Activated T-helper 9 cell treated with anti-CD3 and anti-CD28 coated beads, Interleukin-2, amount 50 U/mL, for 16 hours (primary cell): ENCODE results near the gene NOTCH2.

Experiments used
- DNase-seq: peaks from one replicate; pipeline ENCODE4 v3.0.0-alpha.2; 2020; ENCODE audit warnings: low read depth

NOTCH2 gene

DNA sequence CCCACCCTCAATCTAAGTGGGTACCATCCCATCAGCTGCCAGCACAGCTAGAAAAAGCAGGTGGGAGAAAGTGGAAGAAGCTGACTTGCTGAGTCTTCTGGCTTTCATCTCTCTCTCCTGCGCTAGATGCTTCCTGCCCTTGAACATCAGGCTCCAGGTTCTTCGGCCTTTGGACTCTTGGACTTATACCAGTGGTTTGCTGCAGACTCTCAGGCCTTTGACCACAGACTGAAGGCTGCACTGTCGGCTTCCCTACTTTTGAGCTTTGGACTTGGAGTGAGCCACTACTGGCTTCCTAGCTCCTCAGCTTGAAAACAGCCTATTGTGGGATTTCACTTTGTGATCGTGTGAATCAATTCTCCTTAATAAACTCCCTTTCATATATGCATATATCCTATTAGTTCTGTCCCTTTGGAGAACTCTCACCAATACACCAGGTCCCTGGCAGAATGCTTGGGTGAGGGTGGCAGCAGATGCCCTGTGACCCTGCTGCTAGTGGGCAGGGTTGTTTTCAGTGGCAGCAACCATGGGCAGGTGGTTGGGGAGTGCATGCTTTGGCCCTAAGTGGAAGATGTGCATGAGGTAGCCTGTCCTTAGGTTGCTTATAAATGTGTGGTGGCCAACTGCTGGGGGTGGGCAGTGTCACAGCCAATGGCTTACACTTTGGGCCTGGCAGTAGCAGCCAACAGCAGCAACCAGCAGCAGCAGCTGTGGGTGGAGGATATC, 162.4 kb downstream of the NOTCH2 start:
- DNase-seq: no peak

DNA sequence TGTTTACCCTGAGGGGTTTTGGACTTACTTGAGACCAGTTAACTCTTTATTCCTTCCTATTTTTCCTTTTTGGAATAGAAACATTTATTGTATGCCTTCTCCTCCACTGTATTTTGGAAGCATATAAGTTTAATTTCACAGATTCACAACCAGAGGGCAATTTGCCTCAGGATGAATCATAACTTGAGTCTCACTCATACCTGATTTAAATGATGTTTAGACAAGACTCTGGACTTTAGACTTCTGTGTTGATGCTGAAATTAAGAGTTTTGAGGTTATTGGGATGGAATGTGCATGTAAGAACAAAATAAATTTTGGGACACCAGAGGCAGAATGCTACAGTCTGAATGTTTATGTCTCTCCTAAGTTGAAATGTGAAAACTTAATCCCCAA, 166.0 kb downstream of the NOTCH2 start:
- DNase-seq: no peak

DNA sequence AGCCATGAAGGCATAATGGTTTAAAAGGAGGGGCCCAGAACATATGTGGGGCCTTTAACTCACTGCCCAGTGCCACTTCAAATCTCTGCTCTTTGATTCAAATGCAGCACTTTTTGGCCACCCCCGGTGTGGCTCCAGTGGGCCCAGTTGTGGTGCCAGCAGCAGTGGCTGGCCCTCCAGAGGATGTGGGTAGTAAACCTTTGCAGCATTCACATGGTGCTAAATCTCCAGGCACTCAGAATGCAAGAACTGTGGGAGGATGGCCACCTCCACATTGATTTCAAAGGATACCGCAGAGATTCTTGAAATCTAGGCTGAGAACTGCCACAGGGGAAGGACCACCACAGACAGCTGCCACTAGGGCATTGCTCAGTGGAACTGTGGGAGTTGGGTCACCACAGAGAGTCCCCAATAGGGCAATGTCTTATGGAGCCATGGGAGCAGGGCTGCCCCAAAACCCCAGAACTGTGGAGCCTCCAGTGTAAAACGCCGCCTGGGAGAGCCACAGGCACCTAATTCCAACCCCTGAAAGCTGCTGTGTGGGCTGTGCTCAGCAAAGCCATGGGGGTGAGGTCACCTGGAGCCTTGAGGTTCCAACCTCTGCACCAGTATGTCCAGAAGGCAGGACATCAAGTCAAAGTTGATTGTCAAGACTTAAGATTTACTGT, 166.6 kb downstream of the NOTCH2 start:
- no peak for DNase-seq

DNA sequence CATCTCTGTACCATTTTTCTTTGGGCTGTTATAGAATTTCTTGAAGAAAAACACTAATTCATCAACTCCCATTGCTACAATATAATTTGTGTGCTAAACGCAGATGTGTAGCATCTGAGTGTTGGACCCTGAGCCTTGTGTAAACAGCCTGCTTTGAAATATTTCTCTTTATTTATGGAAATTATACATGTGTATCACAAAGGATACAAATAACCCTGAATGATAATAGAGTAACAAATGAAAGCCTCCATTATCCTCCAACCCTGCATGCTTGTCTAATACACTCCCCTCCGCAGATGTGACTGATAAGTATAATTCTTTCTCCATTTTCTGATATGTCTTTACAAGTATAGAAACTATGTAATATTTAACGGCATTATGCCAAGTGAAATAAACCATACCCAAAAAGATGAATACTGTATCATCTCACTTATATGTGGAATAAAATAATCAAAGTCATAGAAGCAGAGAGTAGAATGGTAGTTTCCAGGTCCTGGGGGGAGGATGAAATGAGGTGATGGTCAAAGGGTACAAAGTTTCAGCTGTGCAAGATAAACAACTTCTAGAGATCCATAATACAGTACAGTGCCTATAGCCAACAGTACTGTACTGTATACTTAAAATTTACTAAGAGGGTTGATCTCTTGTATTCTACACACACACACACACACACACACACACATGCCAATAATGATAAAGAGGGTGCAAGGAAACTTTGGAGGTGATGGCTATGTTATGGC, 170.3 kb downstream of the NOTCH2 start:
- no peak for DNase-seq

DNA sequence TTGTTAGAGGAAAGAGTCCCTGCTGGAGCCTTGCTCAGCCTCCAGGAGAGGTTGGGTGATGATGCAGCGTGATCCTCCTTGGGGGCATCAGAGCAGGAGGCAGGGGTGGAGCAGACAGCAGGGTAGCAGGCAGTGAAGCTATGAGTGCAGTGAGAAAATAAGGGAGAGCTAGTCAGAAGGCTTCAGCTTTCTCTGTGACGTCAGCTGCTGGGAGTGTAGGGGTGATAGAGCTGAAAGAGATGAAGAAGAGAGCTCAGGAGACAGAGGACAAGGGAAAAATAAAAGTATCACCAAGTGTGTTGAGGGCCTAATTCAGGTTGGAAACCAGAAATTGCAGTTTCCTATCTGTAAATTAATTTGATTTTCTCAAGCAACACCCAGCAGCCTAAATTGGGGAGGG, 170.9 kb downstream of the NOTCH2 start:
- no peak for DNase-seq

DNA sequence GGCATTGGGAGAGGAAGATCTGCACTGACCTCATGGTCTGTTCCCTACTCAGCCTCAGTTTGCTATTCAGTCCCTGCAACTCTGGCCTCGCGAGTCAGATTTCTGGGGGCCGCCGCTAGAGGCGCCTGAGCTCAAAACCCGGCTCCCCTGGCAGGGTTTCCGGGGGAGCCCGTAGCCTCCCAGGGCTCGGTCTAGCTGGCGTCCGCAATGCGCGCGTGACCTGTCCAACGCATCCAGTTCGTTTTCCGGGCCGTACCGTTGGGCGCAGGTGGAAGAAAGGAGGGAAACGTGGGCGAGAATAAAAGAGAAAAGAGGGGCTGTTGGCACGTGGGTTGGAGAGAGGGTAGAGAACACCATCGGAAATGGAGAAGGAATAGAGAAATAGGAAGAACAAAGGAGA, 173.2 kb downstream of the NOTCH2 start, which contains the start of gene ADAM30:
ADAM30 (minus strand) TSS at position 213 of the 400 bp plus-strand sequence; CDS start at position 34, 179 bp downstream.
- DNase-seq: no peak

DNA sequence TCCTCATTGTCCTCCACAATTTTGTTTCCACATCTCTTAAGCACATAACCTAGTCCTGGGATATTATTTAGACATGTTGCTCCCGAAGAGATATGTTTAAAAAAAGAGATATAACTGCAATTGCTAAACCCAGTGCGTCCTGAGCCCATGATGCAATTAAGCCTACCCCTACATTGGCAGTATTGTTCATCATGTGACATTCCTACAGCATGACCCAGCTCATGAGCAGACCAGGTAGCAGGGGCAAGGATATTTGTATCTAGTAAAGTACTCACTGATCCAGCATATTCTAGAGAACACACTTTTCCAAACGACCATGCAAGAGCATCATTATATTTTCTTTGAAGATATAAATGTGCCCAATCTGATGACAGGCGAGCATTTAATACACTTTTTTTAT, 174.4 kb downstream of the NOTCH2 start:
- no peak for DNase-seq

DNA sequence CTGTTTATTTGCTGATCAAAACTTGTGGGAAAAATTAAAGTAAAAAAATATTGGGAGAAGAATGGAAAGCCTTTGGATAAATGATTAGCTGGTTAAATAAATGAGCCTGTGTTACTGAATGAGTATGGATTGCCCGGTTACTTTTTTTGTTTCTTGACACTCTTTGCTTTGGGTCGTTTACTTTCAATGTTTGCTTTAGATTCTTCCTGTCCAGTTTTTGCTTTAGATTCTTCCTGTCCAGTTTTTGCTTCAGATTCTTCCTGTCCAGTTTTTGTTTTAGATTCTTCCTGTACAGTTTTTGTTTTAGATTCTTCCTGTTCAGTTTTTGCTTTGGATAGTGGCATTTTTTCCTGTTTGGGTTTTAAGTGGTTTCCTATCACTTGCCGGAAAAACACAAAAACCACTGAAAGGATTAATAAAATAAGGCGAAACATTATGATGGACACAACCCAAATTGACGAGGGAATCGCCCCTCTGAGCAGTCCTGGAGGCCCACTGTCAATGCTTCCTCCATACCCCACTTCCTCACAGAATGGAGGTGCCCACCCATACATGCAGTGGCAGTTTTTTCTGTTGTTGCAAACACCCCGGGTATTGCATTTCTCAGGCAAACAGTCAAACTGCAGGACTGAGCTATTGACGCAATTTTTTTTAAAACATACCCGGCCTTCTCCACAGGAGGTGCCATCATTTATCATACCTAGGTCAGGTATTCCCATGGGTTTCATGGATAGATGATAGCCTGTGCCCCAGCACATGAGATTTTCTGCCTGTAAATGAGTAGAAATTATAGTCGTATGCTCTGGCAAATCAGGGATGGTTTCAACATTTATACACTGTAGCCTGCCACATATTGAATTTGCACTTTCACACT, 175.4 kb downstream of the NOTCH2 start:
- no peak for DNase-seq

DNA sequence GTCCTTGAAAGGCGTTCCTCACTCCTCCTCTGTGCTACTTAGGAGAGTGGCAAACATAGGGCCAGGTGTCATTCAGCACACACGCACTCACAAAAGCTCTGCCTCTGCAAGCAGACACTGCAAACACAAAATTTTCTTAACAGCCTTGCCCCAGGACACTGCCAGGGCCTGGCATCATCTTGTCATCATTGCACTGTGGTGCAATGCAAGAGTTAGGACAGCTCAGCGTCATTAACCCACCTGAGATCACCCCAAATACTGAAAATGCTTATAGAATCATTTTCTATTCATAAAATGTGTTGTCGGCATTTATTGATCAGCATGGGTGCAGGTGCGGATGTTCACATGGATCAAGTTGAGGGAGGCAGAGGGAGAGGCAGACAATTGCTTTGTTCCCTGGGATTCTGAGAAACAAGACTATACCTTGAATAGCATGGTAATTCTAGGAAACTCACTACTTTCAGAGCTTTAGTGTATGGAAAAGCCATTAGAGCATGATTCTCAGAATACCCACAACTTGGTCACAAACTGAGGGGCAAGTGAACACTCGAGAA, 176.1 kb downstream of the NOTCH2 start:
- no peak for DNase-seq

DNA sequence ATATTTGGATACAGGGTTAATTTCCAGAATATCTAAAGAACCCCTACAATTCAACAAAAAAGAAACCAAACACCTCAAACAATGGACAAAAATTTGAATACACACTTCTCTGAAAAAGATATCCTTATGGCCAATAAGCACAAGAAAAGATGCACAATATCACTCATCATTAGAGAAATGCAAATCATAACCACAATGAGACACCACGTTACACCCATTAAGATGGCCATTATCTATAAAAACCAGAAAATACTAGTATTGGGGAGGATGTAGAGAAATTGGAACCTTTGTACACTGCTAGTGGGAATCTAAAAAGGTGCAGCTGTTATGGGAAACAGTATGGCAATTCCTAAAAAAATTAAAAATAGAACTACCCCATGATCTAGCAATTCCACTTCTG, 178.1 kb downstream of the NOTCH2 start:
- no peak for DNase-seq

DNA sequence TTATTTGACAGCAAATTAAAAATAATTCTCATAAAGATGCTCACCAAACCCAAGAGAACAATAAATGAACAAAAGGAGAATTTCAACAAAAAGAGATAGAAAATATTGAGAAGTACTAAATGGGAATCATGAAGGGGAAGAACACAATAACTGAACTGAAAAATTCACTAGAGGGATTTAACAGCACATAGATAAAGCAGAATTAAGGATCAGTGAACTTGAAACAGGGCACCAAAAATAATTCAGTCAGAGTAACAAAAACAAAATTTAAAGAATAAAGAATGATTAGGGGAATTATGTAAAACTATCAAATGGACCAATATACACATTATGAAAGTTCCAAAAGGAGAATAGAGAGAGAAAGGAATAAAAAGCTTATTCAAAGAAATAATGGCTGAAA, 181.0 kb downstream of the NOTCH2 start:
- no peak for DNase-seq

DNA sequence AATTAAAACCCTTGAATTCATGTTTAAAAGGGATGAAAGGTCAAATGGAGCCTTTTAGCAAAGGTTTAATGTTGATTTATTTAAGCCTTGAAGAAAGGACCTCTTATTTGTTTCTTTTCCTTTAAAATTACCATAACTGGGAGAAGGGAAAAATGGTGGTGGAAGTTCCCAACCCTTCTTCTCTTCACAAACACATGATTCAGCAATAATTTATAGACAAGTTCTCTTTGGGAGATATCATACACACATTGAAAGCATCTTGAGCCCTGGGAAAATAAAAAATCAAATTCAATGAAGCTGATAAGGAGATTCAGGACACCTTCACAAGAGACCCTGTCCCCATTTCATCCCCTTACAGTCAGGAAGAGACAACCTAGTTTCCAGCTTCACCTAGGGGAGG, 182.0 kb downstream of the NOTCH2 start:
- DNase-seq: no peak

DNA sequence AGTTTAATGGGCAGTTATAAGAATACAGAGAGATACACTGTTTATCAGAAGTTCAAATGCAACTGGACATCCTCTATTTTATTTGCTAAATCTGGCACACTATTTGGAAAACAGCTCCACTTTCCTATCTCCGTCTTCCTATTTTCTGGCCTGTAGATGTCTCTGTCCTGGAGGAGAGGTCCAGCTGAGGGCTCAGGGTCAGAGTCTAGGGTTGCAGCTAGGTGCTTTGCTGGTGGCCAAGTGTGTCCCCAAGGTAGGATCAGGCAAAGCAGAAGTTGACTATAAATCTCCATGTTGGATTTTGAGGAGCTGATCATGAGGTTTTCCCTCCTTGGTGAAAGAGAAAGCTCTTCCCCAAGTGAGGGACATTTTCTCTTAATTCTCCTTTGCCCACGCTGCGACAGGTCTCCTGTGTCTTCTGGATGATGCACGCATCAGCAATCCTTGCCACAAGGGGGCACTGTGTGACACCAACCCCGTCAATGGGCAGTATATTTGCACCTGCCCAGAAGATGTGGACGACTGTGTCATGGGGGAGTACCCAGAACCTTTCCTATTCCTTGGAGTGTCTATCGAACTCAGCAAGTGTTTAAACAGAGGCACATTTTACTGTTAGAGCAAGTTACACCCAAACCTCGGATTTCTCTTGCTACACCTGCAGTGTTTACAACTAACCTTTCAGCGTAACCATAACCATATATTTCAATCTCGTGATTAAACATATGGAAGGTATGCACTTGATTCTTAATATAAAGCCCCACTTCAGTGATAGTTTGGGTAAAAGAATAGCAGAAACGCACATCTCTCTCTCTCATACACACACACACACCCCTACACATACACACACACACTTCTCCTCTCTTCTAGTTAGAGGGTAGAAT, 183.3 kb downstream of the NOTCH2 start:
- DNase-seq: peak; percentile 25

DNA sequence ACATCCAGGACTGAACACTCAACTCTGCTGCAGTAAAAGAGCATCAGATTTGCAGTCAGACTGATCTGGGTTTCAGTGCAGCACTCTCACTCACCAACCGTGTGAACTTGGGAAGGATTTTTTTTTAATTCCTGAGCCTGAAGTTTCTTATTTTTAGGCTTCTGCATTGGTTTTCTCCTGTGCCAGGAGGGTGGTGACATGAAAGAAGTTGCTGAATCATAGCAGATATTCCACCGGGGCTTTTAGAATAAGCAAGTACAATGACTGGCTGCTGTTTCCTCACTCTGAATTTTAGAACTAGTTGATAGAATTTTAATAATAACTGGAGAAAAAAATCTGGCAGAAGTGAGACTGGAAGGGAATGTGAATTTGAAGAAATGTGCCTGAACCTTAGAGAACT, 184.8 kb downstream of the NOTCH2 start:
- no peak for DNase-seq

DNA sequence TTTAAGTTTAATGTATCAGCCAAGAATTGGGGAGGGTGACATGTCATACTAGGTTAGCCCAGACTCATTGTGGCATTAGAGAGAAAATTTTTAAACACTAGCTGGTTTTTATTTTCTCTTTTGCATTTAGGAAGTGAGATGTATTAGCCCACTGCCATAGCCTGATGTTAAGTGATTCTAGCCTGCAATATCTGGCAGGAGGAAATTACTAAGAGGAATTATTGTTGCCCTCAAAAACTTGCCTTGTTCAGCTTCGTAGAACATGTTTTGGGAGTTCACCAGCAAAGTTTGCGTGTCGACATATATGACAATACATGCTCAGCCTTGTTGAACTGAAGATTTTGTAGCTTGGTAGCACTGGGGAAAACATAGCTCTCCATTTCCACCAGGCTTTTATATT, 185.6 kb downstream of the NOTCH2 start:
- DNase-seq: no peak

DNA sequence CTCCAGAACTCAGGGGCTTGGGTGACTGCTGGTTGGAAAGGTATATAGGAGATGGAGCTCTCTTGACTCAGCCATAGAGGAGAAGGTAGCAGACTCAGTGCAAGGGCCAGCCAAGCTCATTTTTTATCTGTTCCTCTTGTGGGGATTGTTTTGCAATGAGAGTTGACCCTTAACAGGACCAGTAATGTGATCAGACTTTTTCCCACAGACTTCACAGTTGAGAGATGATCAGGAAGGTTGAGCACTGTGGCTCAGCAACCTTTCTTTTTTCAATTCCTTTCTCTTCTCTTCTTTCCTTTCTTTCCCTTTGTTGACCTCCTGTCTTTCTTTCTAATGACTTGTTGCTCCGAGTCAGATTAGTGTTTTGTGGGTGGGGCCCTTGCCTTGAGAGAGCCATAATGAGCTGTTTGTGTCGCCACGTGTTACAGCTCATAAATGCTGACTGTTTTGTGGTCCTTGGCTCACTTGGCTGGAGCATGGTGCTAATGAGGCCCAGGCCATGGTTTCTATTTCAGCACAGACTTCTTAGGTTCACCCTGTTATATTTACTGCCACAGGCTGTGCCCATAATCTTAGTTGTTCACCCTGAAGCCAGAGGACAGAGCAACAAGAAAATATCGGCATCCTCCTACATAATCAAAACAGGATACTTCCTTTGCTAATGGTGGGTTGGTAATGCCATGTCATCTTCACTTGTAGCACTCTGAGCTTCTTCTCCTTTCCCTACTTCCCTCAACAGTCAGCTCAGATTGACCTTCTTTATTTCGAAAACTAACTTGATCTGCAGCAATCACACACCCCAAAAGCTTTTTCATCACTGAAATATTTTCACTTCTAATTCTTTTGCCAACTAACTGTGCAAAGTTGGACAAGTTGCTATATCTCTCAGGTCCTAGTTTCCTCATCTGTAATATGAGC, 187.1 kb downstream of the NOTCH2 start:
- DNase-seq: no peak

DNA sequence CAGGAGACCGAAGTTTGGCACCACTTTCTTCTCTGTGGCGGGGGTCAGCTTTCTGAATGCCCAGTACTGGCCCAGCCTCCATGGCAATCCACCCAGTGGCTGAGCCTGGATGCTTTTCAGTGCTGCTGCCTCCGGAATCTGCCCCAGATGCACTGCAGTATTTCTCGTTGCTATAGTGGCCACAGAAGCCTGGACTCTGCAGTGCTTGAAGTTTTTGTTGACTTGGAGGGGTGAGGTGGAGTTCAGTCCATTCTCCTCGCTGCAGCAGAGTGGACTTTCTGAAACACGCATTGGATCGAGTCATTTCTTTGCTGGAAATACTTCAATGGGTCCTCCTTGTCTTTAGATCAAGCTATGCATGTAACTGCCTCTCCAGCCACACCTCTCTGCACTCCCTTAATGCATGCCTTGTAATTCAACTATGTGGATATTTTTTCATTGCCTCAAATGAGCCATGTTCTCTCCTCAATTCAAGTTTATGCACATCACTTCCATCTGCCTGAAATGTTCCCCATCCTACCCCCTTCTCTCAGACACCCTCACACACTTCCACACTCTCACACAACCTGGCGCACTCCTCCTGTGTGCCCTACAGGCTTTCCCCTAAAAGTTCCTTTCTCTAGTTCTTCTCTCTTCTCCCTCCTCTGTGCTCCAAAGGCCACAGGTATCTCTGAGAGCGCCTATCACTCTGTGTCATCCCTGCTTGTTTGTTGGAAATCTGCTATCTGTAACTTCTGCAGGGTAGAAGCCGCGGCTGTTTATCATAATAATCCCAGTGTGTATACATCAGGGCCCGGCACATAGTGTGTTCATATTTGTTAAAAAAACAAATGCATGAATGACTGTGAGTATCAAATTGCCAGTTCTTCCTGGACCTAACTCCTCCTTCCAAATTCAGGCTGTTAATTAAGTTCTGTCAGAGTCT, 189.7 kb downstream of the NOTCH2 start:
- DNase-seq: no peak

DNA sequence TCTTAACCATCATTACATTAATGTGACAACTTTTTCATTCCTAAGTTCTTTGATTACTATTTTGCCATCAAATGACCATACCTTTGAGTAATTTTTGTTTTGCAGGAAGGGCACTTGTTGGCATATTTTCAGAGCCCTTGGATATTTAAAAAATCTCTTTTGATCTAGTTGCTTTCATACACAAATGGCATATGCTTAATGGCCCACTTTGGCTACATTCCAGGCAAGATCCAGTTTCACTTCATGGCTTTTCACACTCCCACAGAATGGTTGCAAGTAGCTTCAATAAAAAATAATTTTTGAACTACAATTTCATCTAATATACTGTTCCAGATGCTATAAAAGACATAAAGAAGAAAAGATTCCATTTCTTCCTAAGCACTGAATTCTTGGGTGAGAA, 191.3 kb downstream of the NOTCH2 start:
- DNase-seq: no peak

DNA sequence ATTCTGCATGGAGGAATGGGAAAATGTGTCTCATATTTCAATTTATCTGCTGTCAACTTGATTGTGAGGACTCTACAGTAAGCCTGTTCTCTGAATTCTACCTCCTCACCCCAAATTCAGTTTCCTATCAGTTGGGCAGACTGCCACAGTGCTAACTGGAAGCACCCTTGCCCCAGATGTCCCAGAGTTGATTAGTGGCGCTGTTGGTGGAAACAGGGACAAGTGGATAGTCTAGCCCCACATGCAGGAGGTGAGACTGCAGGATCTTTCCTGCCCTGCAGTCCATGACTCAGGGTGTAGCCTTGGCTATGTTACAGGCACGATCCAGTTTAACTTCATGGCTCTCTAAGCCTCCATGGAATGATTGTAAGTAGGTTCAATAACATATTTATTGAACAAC, 195.3 kb downstream of the NOTCH2 start:
- DNase-seq: no peak
